H1 (cell line): ENCODE data around the gene SH3PXD2A. TPM values are rescaled to one million over a fixed set of nuclear protein-coding genes. Genes with fewer than 3 reads are reported as not detected.

ENCODE experiments used
- CTCF ChIA-PET: fragments of 300-600 bp; sonication (Branson Sonifier 250); formaldehyde crosslinking; loops from one replicate; lab custom pipeline; 2021; ENCODE audit not compliant: partially characterized antibody; lab: Charles Lee
- POLR2A ChIA-PET: fragments of 300-600 bp; sonication (Branson Sonifier 250); formaldehyde crosslinking; loops from one replicate; lab custom pipeline; 2021; ENCODE audit warnings: inconsistent platforms; ENCODE audit not compliant: partially characterized antibody; lab: Charles Lee
- DNase-seq, 2 experiments: peaks; one replicate each; pipeline versions ENCODE4 v3.0.0 to v3.0.0-alpha.2; 2010 to 2022; ENCODE audit warnings: low spot score in 2 of 2, low read depth in 1 of 2, mixed read lengths in 1 of 2
- FAIRE-seq: peaks from 2 replicates; lab custom pipeline; 2011; peaks lifted over from hg19 to GRCh38; lab: Jason Lieb, UNC
- H2AFZ ChIP-seq: 2 replicates; pipeline ENCODE4 v1.8.1; 2012; ENCODE audit warnings: low read length, inconsistent platforms
- H2AK5ac ChIP-seq: 2 replicates; pipeline ENCODE4 v1.6.1; 2013; ENCODE audit warnings: low read depth, low read length
- H2BK120ac ChIP-seq: replicated peaks from 2 replicates; pipeline ENCODE3; 2013; ENCODE audit warnings: low read depth, low read length, inconsistent platforms
- H2BK12ac ChIP-seq: 2 replicates; pipeline ENCODE4 v1.6.1; 2013; ENCODE audit warnings: low read depth, low read length
- H2BK15ac ChIP-seq: 2 replicates; pipeline ENCODE4 v1.6.1; 2013; ENCODE audit warnings: low read length
- H2BK20ac ChIP-seq: 2 replicates; pipeline ENCODE4 v1.6.1; 2013; ENCODE audit warnings: low read length
- H2BK5ac ChIP-seq: 2 replicates; pipeline ENCODE4 v1.6.1; 2013; ENCODE audit warnings: low read depth, low read length
- H3K14ac ChIP-seq: 2 replicates; pipeline ENCODE4 v1.6.1; 2013; ENCODE audit warnings: inconsistent platforms; ENCODE audit not compliant: insufficient read length
- H3K18ac ChIP-seq: 2 replicates; pipeline ENCODE4 v1.6.1; 2013; ENCODE audit warnings: low read length; ENCODE audit errors: extremely low read depth
- H3K23ac ChIP-seq: 2 replicates; pipeline ENCODE4 v1.6.1; 2013; ENCODE audit warnings: inconsistent platforms; ENCODE audit not compliant: insufficient read length
- H3K23me2 ChIP-seq: 2 replicates; pipeline ENCODE4 v1.6.1; 2013; ENCODE audit warnings: low read depth, low read length
- H3K27ac ChIP-seq: 2 replicates; pipeline ENCODE4 v1.6.1; 2011; ENCODE audit warnings: low read depth, low read length, inconsistent platforms
- H3K27me3 ChIP-seq, 4 experiments: replicated peaks in 1 of 4; 1 replicate in 1 of 4; 2 replicates in 3 of 4; pipeline versions ENCODE4 v1.6.1 to v1.8.1; 2011 to 2013; ENCODE audit warnings: low read length in 3 of 4, mild to moderate bottlenecking in 3 of 4, inconsistent platforms in 2 of 4, mixed read lengths in 2 of 4, moderate library complexity in 1 of 4; ENCODE audit not compliant: control insufficient read depth in 3 of 4, insufficient read depth in 3 of 4; ENCODE audit errors: extremely low read depth in 1 of 4
- H3K36me3 ChIP-seq, 4 experiments: 2 replicates each; pipeline versions ENCODE4 v1.6.1 to v1.8.1; 2011 to 2013; ENCODE audit warnings: mild to moderate bottlenecking in 4 of 4, low read length in 3 of 4, moderate library complexity in 2 of 4, control low read depth in 1 of 4, inconsistent platforms in 1 of 4; ENCODE audit not compliant: insufficient read depth in 4 of 4, control insufficient read depth in 2 of 4
- H3K4ac ChIP-seq: replicated peaks from 2 replicates; pipeline ENCODE3; 2013; ENCODE audit warnings: low read length, low read depth, mixed read lengths, inconsistent platforms; ENCODE audit not compliant: insufficient read length
- H3K4me1 ChIP-seq, 4 experiments: replicated peaks in 1 of 4; 1 replicate in 1 of 4; 2 replicates in 3 of 4; pipeline versions ENCODE4 v1.6.1 to v1.8.1; 2011 to 2013; ENCODE audit warnings: low read length in 3 of 4, inconsistent platforms in 2 of 4, mixed read lengths in 1 of 4; ENCODE audit not compliant: insufficient read depth in 4 of 4, control insufficient read depth in 3 of 4
- H3K4me2 ChIP-seq, 2 experiments: 2 replicates each; pipeline versions ENCODE4 v1.6.1 to v1.8.1; 2011 to 2013; ENCODE audit warnings: low read depth in 2 of 2, low read length in 2 of 2, control low read depth in 1 of 2, inconsistent platforms in 1 of 2, mild to moderate bottlenecking in 1 of 2; ENCODE audit not compliant: insufficient read depth in 1 of 2
- H3K4me3 ChIP-seq, 4 experiments: fragments of 200-600, 300-600 bp in 1 of 4; sonication (generic), shearing (Covaris generic), sonication (Bioruptor Twin) in 1 of 4; 2 replicates each; pipeline versions ENCODE4 v1.5.1 to v1.8.1; 2011 to 2016; ENCODE audit warnings: low read length in 4 of 4, low read depth in 3 of 4, control low read depth in 2 of 4, inconsistent platforms in 2 of 4, mild to moderate bottlenecking in 2 of 4, mixed read lengths in 1 of 4, moderate library complexity in 1 of 4; ENCODE audit not compliant: insufficient read depth in 2 of 4; ENCODE audit errors: extremely low read depth in 1 of 4
- H3K56ac ChIP-seq: replicated peaks from 2 replicates; pipeline ENCODE3; 2013; ENCODE audit warnings: low read depth, mild to moderate bottlenecking, mixed read lengths, low read length, inconsistent platforms; ENCODE audit not compliant: insufficient read length
- H3K79me1 ChIP-seq: 2 replicates; pipeline ENCODE4 v1.6.1; 2013; ENCODE audit warnings: low read depth, low read length, control low read depth
- H3K79me2 ChIP-seq, 2 experiments: 2 replicates each; pipeline versions ENCODE4 v1.6.1 to v1.8.1; 2012 to 2013; ENCODE audit warnings: low read length in 2 of 2, mild to moderate bottlenecking in 2 of 2, inconsistent platforms in 1 of 2; ENCODE audit not compliant: insufficient read depth in 2 of 2, control insufficient read depth in 1 of 2
- H3K9ac ChIP-seq, 4 experiments: replicated peaks in 1 of 4; 1 replicate in 1 of 4; 2 replicates in 3 of 4; pipeline versions ENCODE4 v1.6.1 to v1.8.1; 2011 to 2013; ENCODE audit warnings: low read depth in 3 of 4, low read length in 3 of 4, control low read depth in 2 of 4, mild to moderate bottlenecking in 2 of 4, moderate library complexity in 2 of 4, inconsistent platforms in 1 of 4; ENCODE audit errors: extremely low read depth in 1 of 4
- H3K9me3 ChIP-seq, 2 experiments: 2 replicates each; pipeline versions ENCODE4 v1.6.1 to v1.8.1; 2012 to 2013; ENCODE audit warnings: mild to moderate bottlenecking in 2 of 2, moderate library complexity in 2 of 2, control low read depth in 1 of 2, inconsistent platforms in 1 of 2, low read depth in 1 of 2, low read length in 1 of 2, mixed read lengths in 1 of 2; ENCODE audit not compliant: insufficient read depth in 2 of 2
- H4K20me1 ChIP-seq, 2 experiments: replicated peaks in 1 of 2; 2 replicates each; pipeline versions ENCODE3 to v1.8.1; 2011 to 2013; ENCODE audit warnings: inconsistent platforms in 2 of 2, low read length in 2 of 2, mild to moderate bottlenecking in 1 of 2; ENCODE audit not compliant: insufficient read depth in 2 of 2, control insufficient read depth in 1 of 2
- H4K5ac ChIP-seq: 2 replicates; pipeline ENCODE4 v1.6.1; 2013; ENCODE audit warnings: low read length, low read depth, mixed read lengths, inconsistent platforms; ENCODE audit not compliant: insufficient read length
- H4K8ac ChIP-seq: 2 replicates; pipeline ENCODE4 v1.8.0; 2013; ENCODE audit warnings: mild to moderate bottlenecking, moderate library complexity, low read length, inconsistent platforms; ENCODE audit not compliant: insufficient read depth; ENCODE audit errors: extremely low read depth
- H4K91ac ChIP-seq: replicated peaks from 2 replicates; pipeline ENCODE3; 2013; ENCODE audit warnings: low read length, mixed read lengths, inconsistent platforms; ENCODE audit not compliant: insufficient read length
- BACH1 ChIP-seq: IDR thresholded peaks from 2 replicates; pipeline ENCODE4 v1.6.1; 2012; ENCODE audit warnings: low read length, improper control_type of control experiment
- HDAC2 ChIP-seq, 2 experiments: fragments of 300-600 bp in 1 of 2; sonication (generic) in 1 of 2; IDR thresholded peaks; 2 replicates each; pipeline ENCODE4 v1.6.1; 2011 to 2012; ENCODE audit warnings: low read depth in 2 of 2, low read length in 2 of 2, mild to moderate bottlenecking in 2 of 2, moderate library complexity in 2 of 2, borderline replicate concordance in 1 of 2, inconsistent platforms in 1 of 2
- NANOG ChIP-seq: IDR thresholded peaks from 2 replicates; pipeline ENCODE4 v1.6.1; 2011; ENCODE audit warnings: low read length, low read depth, mild to moderate bottlenecking, inconsistent platforms; ENCODE audit not compliant: insufficient read depth, poor library complexity, severe bottlenecking
- NRF1 ChIP-seq: IDR thresholded peaks from 2 replicates; pipeline ENCODE4 v1.6.1; 2011; ENCODE audit warnings: mild to moderate bottlenecking, low read depth, low read length, improper control_type of control experiment
- POLR2A ChIP-seq, 2 experiments: IDR thresholded peaks; 1 replicate in 1 of 2; 2 replicates in 1 of 2; pipeline ENCODE4 v1.6.1; 2011; ENCODE audit warnings: low read depth in 2 of 2, low read length in 2 of 2, mild to moderate bottlenecking in 2 of 2; ENCODE audit errors: control extremely low read depth in 1 of 2
- POU5F1 ChIP-seq: IDR thresholded peaks from 2 replicates; pipeline ENCODE4 v1.6.1; 2011; ENCODE audit warnings: low read depth, mild to moderate bottlenecking, low read length, moderate library complexity
- RFX5 ChIP-seq: IDR thresholded peaks from 2 replicates; pipeline ENCODE4 v1.6.1; 2011; ENCODE audit warnings: low read depth, low read length, improper control_type of control experiment, borderline replicate concordance
- RNF2 ChIP-seq: fragments of 200-900, 300-1000 bp; sonication (generic); IDR thresholded peaks from 2 replicates; pipeline ENCODE4 v1.7.1; 2016; ENCODE audit warnings: borderline replicate concordance, low read depth, mild to moderate bottlenecking, antibody characterized with exemption, low read length; ENCODE audit not compliant: poor library complexity, severe bottlenecking; ENCODE audit errors: missing control alignments
- RXRA ChIP-seq: IDR thresholded peaks from 2 replicates; pipeline ENCODE4 v1.6.1; 2011; ENCODE audit warnings: low read depth, mild to moderate bottlenecking, low read length, moderate library complexity; ENCODE audit not compliant: insufficient read depth
- SAP30 ChIP-seq: fragments of 300-600 bp; sonication (generic); IDR thresholded peaks from 2 replicates; pipeline ENCODE4 v1.7.1; 2012; ENCODE audit warnings: low read length, moderate library complexity, mild to moderate bottlenecking, inconsistent platforms; ENCODE audit not compliant: insufficient read depth, insufficient replicate concordance
- WGBS, 2 experiments: shearing (Covaris generic) in 1 of 2; methylation state at CpG; one replicate each; pipeline versions ENCODE4 v1.1.6 to v1.1.7; 2013 to 2015; ENCODE audit warnings: low lambda C conversion rate in 2 of 2, mixed read lengths in 2 of 2, inconsistent platforms in 1 of 2, low coverage in 1 of 2, missing lambda C conversion rate in 1 of 2; ENCODE audit not compliant: insufficient replicate concordance in 2 of 2, insufficient coverage in 1 of 2, insufficient read length in 1 of 2; ENCODE audit errors: extremely low coverage in 1 of 2, missing lambda C conversion rate in 1 of 2; 5-methylcytosine and 5-hydroxymethylcytosine counted together
- polyA plus RNA-seq, 7 experiments: library from polyadenylated mRNA; depleted of rRNA in 3 of 7; stranded (reverse) in 5 of 7; unstranded in 2 of 7; fragments of >200 nt in 5 of 7; fragments of 200-250 nt in 2 of 7; gene quantifications; 1 replicate in 5 of 7; 2 replicates in 1 of 7; 4 replicates in 1 of 7; pipeline versions ENCODE4 v1.2.1 to v1.2.3, GENCODE V29; 2011 to 2013; ENCODE audit warnings: missing spikeins in 2 of 7, mixed read lengths in 2 of 7
- total RNA-seq: library from RNA; stranded (reverse); fragmentation: NEBNext Ultra II Directional; extraction: Animal tissue kit (Norgen Biotek cat#: 25700); gene quantifications from 2 replicates; pipeline ENCODE4 v1.2.1, GENCODE V29; 2021
- TF ChIP-seq, protein P1 (sequence below): IDR thresholded peaks from 2 replicates; pipeline ENCODE4 v1.6.1; 2012; ENCODE audit warnings: inconsistent platforms

Gene SH3PXD2A
- total and polyA plus RNA-seq, 2 of the 8 experiments (the other 6 are each of a cell fraction or from before 2014, with no cell fraction given) = 5.4 to 16.3 TPM

DNA sequence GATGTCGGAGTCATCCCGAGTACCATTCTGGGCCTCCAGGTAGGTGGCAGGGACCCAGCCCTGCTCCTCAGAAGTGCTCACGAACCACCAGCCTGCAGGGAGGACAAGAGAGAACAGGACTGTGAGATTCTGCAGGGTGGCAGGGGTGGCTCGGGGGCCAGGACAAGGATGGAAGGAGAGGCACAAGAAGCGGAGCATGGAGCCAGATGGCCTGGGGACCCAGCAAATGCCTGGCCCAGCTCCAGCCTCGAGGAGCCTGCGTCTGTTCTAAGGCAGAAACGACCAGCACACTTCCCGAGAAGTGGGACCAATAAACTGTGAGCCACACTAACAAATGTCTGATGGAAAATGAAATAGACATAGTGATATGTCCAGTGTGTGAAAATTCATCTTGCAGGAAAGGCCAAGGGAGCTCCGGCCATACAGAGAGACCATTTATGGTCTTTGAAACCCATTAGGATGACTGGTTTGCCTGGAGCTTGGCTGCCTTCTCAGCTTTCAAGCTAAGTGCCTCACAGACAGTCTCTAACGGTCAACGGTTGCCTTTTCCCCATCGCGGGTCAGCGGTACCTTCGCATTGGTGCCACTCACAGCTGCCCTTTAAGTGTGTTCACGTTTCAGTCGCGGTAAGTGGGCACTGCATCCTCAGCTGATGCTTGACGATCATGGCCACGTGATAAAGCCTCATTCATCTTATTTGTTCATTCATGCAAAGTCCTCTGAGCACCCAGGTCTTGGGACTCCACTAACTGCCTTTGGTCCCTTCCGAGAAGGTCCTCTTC is 228.1 kb downstream of the SH3PXD2A start:
- Histone ChIP-seq H3K4me2 (no peak overlapping the region), H4K20me1 (no peaks in the 10 kb centered on the region), H2BK20ac (no peak overlapping the region), H3K27me3 (no peaks in the 10 kb centered on the region), H3K79me1 (no peaks in the 10 kb centered on the region), H3K4ac (no peak overlapping the region), H4K8ac (no peak overlapping the region), H3K27ac (no peak overlapping the region), H3K56ac (no peak overlapping the region), H3K14ac (no peak overlapping the region), H2AK5ac (no peak overlapping the region), H3K18ac (no peak overlapping the region; the same call in 1 of the 2 replicates), H4K91ac (no peak overlapping the region), H3K9me3 (no peaks in the 10 kb centered on the region), H3K36me3 (no peaks in the 10 kb centered on the region), H2AFZ (no peak overlapping the region), H3K23me2 (no peaks in the 10 kb centered on the region), H3K23ac (no peak overlapping the region), H2BK120ac (no peak overlapping the region), H4K5ac (no peak overlapping the region), H2BK12ac (no peak overlapping the region; the same call in 1 of the 2 replicates), H2BK5ac (no peak overlapping the region), H3K4me3 (no peak overlapping the region), H3K9ac (no peak overlapping the region; a peak in 1 of 7 replicates), H3K79me2 (no peaks in the 10 kb centered on the region), H3K4me1 (no peaks in the 10 kb centered on the region), H2BK15ac (no peak overlapping the region)
- DNase-seq (no peak), FAIRE-seq (no peak)
- 94% methylated on average over 20 of the region's 22 CpGs; no CpG with 5 or more reads in 1 of the 2 experiments for WGBS, 2 experiments
- CTCF ChIA-PET = interaction anchor here (0.7 to 2.3 kb wide), 15 partner anchors 12 to 231 kb away, joined by 3 to 8 read pairs (median 4); no protein-coding TSS in a partner anchor
- POLR2A ChIA-PET = interaction anchor here (0.8 to 3.3 kb wide), 5 partner anchors 8 to 34 kb away, joined by 3 to 8 read pairs (median 5); no protein-coding TSS in a partner anchor
- TF ChIP-seq BACH1 (no peak), RFX5 (no peak), NRF1 (no peak), NANOG (no peak), POLR2A (IDR thresholded peaks at IDR 0.05; ENCODE audit: control extremely low read depth in 1 of 2, low read depth in 2 of 2, low read length in 2 of 2) (no peak), HDAC2 (IDR thresholded peaks at IDR 0.05; ENCODE audit: borderline replicate concordance in 1 of 2, low read depth in 2 of 2, low read length in 2 of 2) (no peak), RNF2 (no peak), SAP30 (no peak), RXRA (no peak), POU5F1 (no peak)
- TF ChIP-seq, protein P1, sequence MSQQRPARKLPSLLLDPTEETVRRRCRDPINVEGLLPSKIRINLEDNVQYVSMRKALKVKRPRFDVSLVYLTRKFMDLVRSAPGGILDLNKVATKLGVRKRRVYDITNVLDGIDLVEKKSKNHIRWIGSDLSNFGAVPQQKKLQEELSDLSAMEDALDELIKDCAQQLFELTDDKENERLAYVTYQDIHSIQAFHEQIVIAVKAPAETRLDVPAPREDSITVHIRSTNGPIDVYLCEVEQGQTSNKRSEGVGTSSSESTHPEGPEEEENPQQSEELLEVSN = no peak
